Liver (tissue), 9 donors: ENCODE results near the gene PITPNM2. TPM values are rescaled to one million over a fixed set of nuclear protein-coding genes. Genes with fewer than 3 reads are reported as not detected.

Experiments
- DNase-seq: peaks from one replicate; pipeline ENCODE4 v3.0.0-alpha.2; 2017; ENCODE audit warnings: low spot score
- H3K27ac ChIP-seq, 2 donors: one replicate each; pipeline ENCODE4 v1.7.0; 2013; ENCODE audit warnings: inconsistent platforms in 2 of 2, low read length in 2 of 2, control low read depth in 1 of 2, low read depth in 1 of 2, mild to moderate bottlenecking in 1 of 2
- H3K27me3 ChIP-seq, 4 donors: one replicate each; pipeline versions ENCODE4 v1.6.1 to v1.7.0; 2013; ENCODE audit warnings: low read length in 3 of 4, inconsistent platforms in 1 of 4, mild to moderate bottlenecking in 1 of 4, moderate library complexity in 1 of 4; ENCODE audit not compliant: control insufficient read depth in 4 of 4, insufficient read depth in 4 of 4
- H3K36me3 ChIP-seq, 4 donors: one replicate each; pipeline versions ENCODE4 v1.6.1 to v1.7.0; 2013; ENCODE audit warnings: low read length in 3 of 4, mild to moderate bottlenecking in 3 of 4, low read depth in 1 of 4, moderate library complexity in 1 of 4; ENCODE audit not compliant: control insufficient read depth in 4 of 4, insufficient read depth in 3 of 4
- H3K4me1 ChIP-seq, 4 donors: one replicate each; pipeline versions ENCODE4 v1.6.1 to v1.7.0; 2013; ENCODE audit warnings: low read length in 3 of 4, mild to moderate bottlenecking in 3 of 4, moderate library complexity in 1 of 4; ENCODE audit not compliant: control insufficient read depth in 4 of 4, insufficient read depth in 4 of 4
- H3K4me3 ChIP-seq, 3 donors: one replicate each; pipeline versions ENCODE4 v1.6.1 to v1.7.0; 2013; ENCODE audit warnings: low read length in 3 of 3, control low read depth in 1 of 3, low read depth in 1 of 3, mild to moderate bottlenecking in 1 of 3
- H3K9ac ChIP-seq, 2 donors: one replicate each; pipeline ENCODE4 v1.7.0; 2013; ENCODE audit warnings: low read length in 2 of 2, mild to moderate bottlenecking in 2 of 2, moderate library complexity in 2 of 2, control low read depth in 1 of 2, low read depth in 1 of 2
- H3K9me3 ChIP-seq, 4 donors: one replicate each; pipeline versions ENCODE4 v1.6.1 to v1.7.0; 2013; ENCODE audit warnings: low read length in 3 of 4; ENCODE audit not compliant: control insufficient read depth in 4 of 4
- ATF3 ChIP-seq: IDR thresholded peaks from 2 replicates; pipeline ENCODE4 v1.6.1; 2016; ENCODE audit warnings: antibody characterized with exemption
- CTCF ChIP-seq: fragments of 150-350 bp; IDR thresholded peaks from 2 replicates; pipeline ENCODE4 v1.5.1; 2017; ENCODE audit warnings: improper control_type of control experiment, low read depth, low read length; ENCODE audit not compliant: missing input control
- EGR1 ChIP-seq, 2 donors: IDR thresholded peaks; 2 replicates each; pipeline ENCODE4 v1.6.1; 2016 to 2018; ENCODE audit warnings: antibody characterized with exemption in 2 of 2, low read depth in 2 of 2
- GABPA ChIP-seq, 2 donors: IDR thresholded peaks in 1 of 2; conservative IDR thresholded peaks in 1 of 2; 2 replicates each; pipeline ENCODE4 v1.6.1; 2016; ENCODE audit warnings: antibody characterized with exemption in 2 of 2, mild to moderate bottlenecking in 1 of 2, moderate library complexity in 1 of 2
- HNF4A ChIP-seq, 2 donors: conservative IDR thresholded peaks; 2 replicates each; pipeline ENCODE4 v1.6.1; 2016; ENCODE audit warnings: antibody characterized with exemption in 2 of 2, mild to moderate bottlenecking in 2 of 2
- HNF4G ChIP-seq: IDR thresholded peaks from 2 replicates; pipeline ENCODE4 v1.6.1; 2016; ENCODE audit warnings: antibody characterized with exemption
- JUND ChIP-seq, 2 donors: IDR thresholded peaks; 2 replicates each; pipeline ENCODE4 v1.6.1; 2016; ENCODE audit warnings: antibody characterized with exemption in 2 of 2
- MAX ChIP-seq: IDR thresholded peaks from 2 replicates; pipeline ENCODE4 v1.6.1; 2016; ENCODE audit warnings: antibody characterized with exemption
- NR2F2 ChIP-seq: IDR thresholded peaks from 2 replicates; pipeline ENCODE4 v1.6.1; 2016; ENCODE audit warnings: antibody characterized with exemption
- RAD21 ChIP-seq, 2 donors: IDR thresholded peaks; 2 replicates each; pipeline ENCODE4 v1.6.1; 2016; ENCODE audit warnings: antibody characterized with exemption in 2 of 2, mild to moderate bottlenecking in 2 of 2
- RXRA ChIP-seq, 2 donors: IDR thresholded peaks; 2 replicates each; pipeline ENCODE4 v1.6.1; 2017 to 2018; ENCODE audit warnings: antibody characterized with exemption in 2 of 2, mild to moderate bottlenecking in 1 of 2
- SP1 ChIP-seq: IDR thresholded peaks from 2 replicates; pipeline ENCODE4 v1.6.1; 2018; ENCODE audit warnings: antibody characterized with exemption, mild to moderate bottlenecking
- ZBTB33 ChIP-seq: IDR thresholded peaks from 2 replicates; pipeline ENCODE4 v1.6.1; 2016; ENCODE audit warnings: antibody characterized with exemption
- WGBS: extraction: QIAGEN DNeasy Blood & Tissue Kit; methylation state at CpG from one replicate; pipeline ENCODE4 v1.1.7; 2013; 5-methylcytosine and 5-hydroxymethylcytosine counted together
- polyA plus RNA-seq, 2 donors: library from polyadenylated mRNA; stranded (reverse) in 1 of 2; unstranded in 1 of 2; fragments of 200-250 nt in 1 of 2; fragments of >200 nt in 1 of 2; fragmentation: Nextera tagmentation in 1 of 2; extraction: Ambion mirVana in 1 of 2; gene quantifications; one replicate each; pipeline versions ENCODE4 v1.2.1 to v1.2.3, GENCODE V29; 2013 to 2015
- total RNA-seq, 2 donors: library from RNA; depleted of rRNA; stranded (reverse); fragments of >200 nt; gene quantifications; one replicate each; pipeline ENCODE4 v1.2.3, GENCODE V29; 2014
- donor health status: healthy.
- donor health status: healthy.
- donor health status: healthy.
- donor health status: healthy.
- donor health status: healthy.

Gene PITPNM2
- total and polyA plus RNA-seq, 4 donors, result 1.3 to 28.4 (median 5.1) TPM

GRCh38 chr12:123148223-123148622, 2.7 kb downstream of the PITPNM2 start:
- Histone ChIP-seq H3K4me3 (no peak overlapping the region), H3K27me3 (no peaks in the 10 kb centered on the region), H3K9me3 (no peaks in the 10 kb centered on the region), H3K4me1 (peaks cover 10 to 50% (median 38%) of the 10 kb centered on the region in 4 donors), H3K36me3 (no peaks in the 10 kb centered on the region), H3K27ac (peak overlapping the region in 1 of 2 donors; percentile 47), H3K9ac (no peak overlapping the region)
- DNase-seq, result no peak
- no peak for TF ChIP-seq RXRA (IDR thresholded peaks at IDR 0.05)
- peak; percentile 19 for TF ChIP-seq NR2F2
- no peak for TF ChIP-seq MAX
- TF ChIP-seq CTCF, result no peak
- TF ChIP-seq ATF3, result no peak
- no peak for TF ChIP-seq EGR1 (IDR thresholded peaks at IDR 0.05; ENCODE audit: low read depth in 2 of 2)
- no peak for TF ChIP-seq JUND (IDR thresholded peaks at IDR 0.05)
- WGBS, result 67% methylated on average over 9 of the region's 9 CpGs

GRCh38 chr12:123145211-123145610, 5.7 kb downstream of the PITPNM2 start:
- Histone ChIP-seq H3K9ac (no peak overlapping the region), H3K27me3 (no peaks in the 10 kb centered on the region), H3K4me1 (peaks cover 24 to 64% (median 55%) of the 10 kb centered on the region in 4 donors), H3K36me3 (no peaks in the 10 kb centered on the region), H3K27ac (no peak overlapping the region), H3K4me3 (no peak overlapping the region), H3K9me3 (no peaks in the 10 kb centered on the region)
- WGBS, result 79% methylated on average over 2 of the region's 2 CpGs
- no peak for DNase-seq
- TF ChIP-seq GABPA (IDR thresholded peaks at IDR 0.05 in 1 of 2, conservative IDR thresholded peaks at IDR 0.05 in 1 of 2) (no peak), HNF4G (no peak), MAX (no peak)

- no peaks in the 10 kb centered on the region for H3K9me3 ChIP-seq
- no peaks in the 10 kb centered on the region for H3K27me3 ChIP-seq
- no peak overlapping the region for H3K4me3 ChIP-seq
- H3K36me3 ChIP-seq, result no peaks in the 10 kb centered on the region
- WGBS, result 90% methylated on average over 4 of the region's 4 CpGs
- peak overlapping the region; percentile 72 to 93 for H3K27ac ChIP-seq
- DNase-seq, result no peak
- no peak overlapping the region for H3K9ac ChIP-seq
- H3K4me1 ChIP-seq, result peaks cover 24 to 55% (median 48%) of the 10 kb centered on the region in 4 donors
- TF ChIP-seq SP1, result no peak
- no peak for TF ChIP-seq HNF4G
- TF ChIP-seq HNF4A (conservative IDR thresholded peaks at IDR 0.05), result no peak
- TF ChIP-seq RAD21 (IDR thresholded peaks at IDR 0.05), result no peak
- TF ChIP-seq MAX, result no peak
- TF ChIP-seq ATF3, result no peak
- no peak for TF ChIP-seq EGR1 (IDR thresholded peaks at IDR 0.05; ENCODE audit: low read depth in 2 of 2)
- TF ChIP-seq GABPA (IDR thresholded peaks at IDR 0.05 in 1 of 2, conservative IDR thresholded peaks at IDR 0.05 in 1 of 2), result no peak
- TF ChIP-seq RXRA (IDR thresholded peaks at IDR 0.05), result no peak
- TF ChIP-seq ZBTB33, result no peak
Measured at GRCh38 chr12:123143736-123144461, 7.0 kb downstream of the PITPNM2 start.
